ENCODE data around the gene ARHGAP22. TPM values are rescaled to one million over a fixed set of nuclear protein-coding genes. Genes with fewer than 3 reads are reported as not detected.

The ARHGAP22 gene
- total RNA-seq, 1 donor from 2014 or later: 3.8 TPM

DNA sequence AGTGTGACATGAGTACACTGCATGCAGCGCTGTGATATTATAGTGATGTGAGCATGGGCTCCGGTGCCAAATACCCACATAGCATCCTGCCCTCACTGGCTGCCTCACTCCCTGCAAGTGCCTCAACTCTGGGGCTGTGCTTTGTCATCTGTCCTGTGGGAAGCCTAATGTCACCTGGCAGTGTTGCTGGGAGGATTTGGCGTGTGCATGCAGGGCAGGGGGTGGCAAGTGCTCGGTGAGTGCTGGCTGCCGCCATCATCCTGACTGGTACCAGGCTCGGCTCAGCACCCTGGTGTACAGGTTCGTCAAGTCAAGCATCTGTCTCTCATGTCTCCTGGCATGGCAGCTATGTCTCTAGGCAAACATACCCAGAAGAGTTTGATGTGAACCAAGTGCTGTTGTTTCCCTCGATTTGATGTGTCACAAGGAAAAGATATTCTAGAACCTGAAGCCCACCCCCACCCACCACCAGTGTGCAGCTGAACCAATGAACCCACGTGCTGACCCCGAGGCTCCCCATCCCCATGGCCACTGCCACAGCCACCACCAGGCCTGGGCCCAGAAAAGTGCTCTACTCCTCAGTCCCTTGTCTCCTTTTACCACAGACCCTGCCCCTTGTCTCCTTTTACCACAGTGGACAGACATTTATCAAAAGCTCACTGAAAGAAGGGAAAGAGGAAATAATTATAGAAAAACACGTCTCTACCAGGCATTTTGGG is 162.6 kb downstream of the ARHGAP22 start:
- no peak for DNase-seq
- no peak overlapping the region for H3K4me3 ChIP-seq
- H3K9me3 ChIP-seq (replicated peaks): no peaks in the 10 kb centered on the region
- H3K36me3 ChIP-seq: no peaks in the 10 kb centered on the region
- H3K27ac ChIP-seq (replicated peaks): no peak overlapping the region
- TF ChIP-seq CTCF (IDR thresholded peaks at IDR 0.05; ENCODE audit: borderline replicate concordance): no peak
- H3K4me1 ChIP-seq: peaks cover 6% of the 10 kb centered on the region
- intact Hi-C loops (cut with micrococcal nuclease): no loop called here
- no peaks in the 10 kb centered on the region for H3K27me3 ChIP-seq (ENCODE audit: low read depth)

DNA sequence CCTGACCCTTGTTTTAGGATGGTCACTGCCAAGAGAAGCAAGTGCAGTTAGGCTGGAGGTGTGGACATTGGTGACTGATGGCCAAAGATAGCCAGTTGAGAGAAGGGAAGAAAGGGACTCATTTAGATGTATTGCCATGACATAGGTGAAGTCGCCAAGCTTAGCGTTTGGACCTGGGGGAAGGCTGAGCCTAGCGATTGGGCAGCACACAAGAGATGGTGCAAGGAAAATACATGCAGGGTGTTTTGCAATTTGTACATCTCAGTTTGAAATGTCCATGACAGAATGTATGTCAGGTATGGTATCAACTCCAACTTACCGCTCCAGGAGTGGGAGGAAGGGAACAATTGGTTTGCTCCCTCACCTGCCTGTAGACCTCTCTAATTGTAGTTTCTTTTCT is 164.1 kb downstream of the ARHGAP22 start:
- H3K4me1 ChIP-seq: peaks cover 6% of the 10 kb centered on the region
- intact Hi-C loops (cut with micrococcal nuclease): no loop called here
- no peak for TF ChIP-seq CTCF (IDR thresholded peaks at IDR 0.05; ENCODE audit: borderline replicate concordance)
- no peaks in the 10 kb centered on the region for H3K9me3 ChIP-seq (replicated peaks)
- H3K27me3 ChIP-seq (ENCODE audit: low read depth): no peaks in the 10 kb centered on the region
- DNase-seq: no peak
- peaks cover 4% of the 10 kb centered on the region for H3K36me3 ChIP-seq
- no peak overlapping the region for H3K4me3 ChIP-seq
- no peak overlapping the region for H3K27ac ChIP-seq (replicated peaks)

- Histone ChIP-seq H3K4me3 (no peak overlapping the region), H3K36me3 (peaks cover 14% of the 10 kb centered on the region), H3K27me3 (ENCODE audit: low read depth) (no peaks in the 10 kb centered on the region), H3K27ac (replicated peaks) (no peak overlapping the region), H3K4me1 (peaks cover 2% of the 10 kb centered on the region), H3K9me3 (replicated peaks) (no peaks in the 10 kb centered on the region)
- TF ChIP-seq CTCF (IDR thresholded peaks at IDR 0.05; ENCODE audit: borderline replicate concordance): no peak
- no peak for DNase-seq
- intact Hi-C loops (cut with micrococcal nuclease): no loop called here
Observed at GRCh38 chr10:48439581-48440041, 165.3 kb downstream of the ARHGAP22 start.

DNA sequence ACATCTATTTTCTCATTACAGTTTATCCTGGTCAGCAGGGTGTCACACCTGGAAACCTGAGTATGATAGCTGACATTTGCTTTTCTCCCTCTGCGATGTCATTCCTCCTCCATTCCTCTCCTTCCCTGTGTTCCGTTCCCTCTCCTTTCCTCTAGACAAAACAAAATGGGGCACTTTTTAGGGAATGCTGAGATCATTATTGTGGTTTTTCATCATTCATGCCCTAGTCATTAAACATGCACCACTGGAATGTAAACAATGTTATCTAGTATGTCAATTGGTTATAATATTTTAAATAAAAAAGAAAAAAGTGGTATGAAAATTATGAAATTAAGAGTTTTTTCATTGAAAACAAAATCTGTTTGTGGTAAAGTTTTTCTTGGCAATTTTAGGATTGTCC is 165.8 kb downstream of the ARHGAP22 start:
- Histone ChIP-seq H3K9me3 (replicated peaks) (no peaks in the 10 kb centered on the region), H3K36me3 (peaks cover 17% of the 10 kb centered on the region), H3K27ac (replicated peaks) (no peak overlapping the region), H3K27me3 (ENCODE audit: low read depth) (no peaks in the 10 kb centered on the region), H3K4me3 (no peak overlapping the region), H3K4me1 (no peaks in the 10 kb centered on the region)
- TF ChIP-seq CTCF (IDR thresholded peaks at IDR 0.05; ENCODE audit: borderline replicate concordance): no peak
- no peak for DNase-seq
- intact Hi-C loops (cut with micrococcal nuclease): no loop called here

DNA sequence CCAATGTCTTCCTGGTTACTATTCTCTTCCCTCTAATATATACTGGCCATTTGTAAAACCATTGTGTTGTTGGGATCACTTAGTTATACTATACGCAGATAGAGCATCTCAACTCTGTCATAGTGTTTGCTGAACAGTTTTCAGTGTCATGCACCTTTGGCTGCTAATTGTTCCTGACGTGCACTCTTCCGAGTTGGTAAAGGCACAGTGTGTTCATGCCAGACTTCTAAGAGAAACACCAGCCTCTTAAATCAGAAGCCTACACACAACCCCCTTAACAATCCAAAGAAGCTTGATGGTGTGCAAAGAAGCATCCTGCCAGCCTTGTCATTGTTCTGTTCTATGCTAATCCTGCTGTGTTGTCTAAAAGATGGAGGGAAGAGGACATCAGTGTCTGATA is 167.3 kb downstream of the ARHGAP22 start:
- TF ChIP-seq CTCF (IDR thresholded peaks at IDR 0.05; ENCODE audit: borderline replicate concordance): no peak
- Histone ChIP-seq H3K27ac (replicated peaks) (no peak overlapping the region), H3K27me3 (ENCODE audit: low read depth) (no peaks in the 10 kb centered on the region), H3K36me3 (peaks cover 23% of the 10 kb centered on the region), H3K4me3 (no peak overlapping the region), H3K9me3 (replicated peaks) (no peaks in the 10 kb centered on the region), H3K4me1 (no peaks in the 10 kb centered on the region)
- DNase-seq: no peak
- intact Hi-C loops (cut with micrococcal nuclease): no loop called here
